Activated CD8-positive, alpha-beta T cell treated with anti-CD3 and anti-CD28 coated beads, Interleukin-2, amount 10 ng/mL, durations not matched to agents 7 days and 5 days (primary cell): ENCODE results near the gene POLD4. TPM values are rescaled to one million over a fixed set of nuclear protein-coding genes. Genes with fewer than 3 reads are reported as not detected.
"Not testable (repeated sequence)": the region's sequence is repeated elsewhere in the genome, so short reads cannot be mapped to it uniquely, and the experiment has no call there.

Source experiments
- ATAC-seq: fragments of 150-1000 bp; cut with Tn5 transposase; one replicate; pipeline ENCODE4 v1.10.0; 2021; ENCODE audit warnings: moderate library complexity
- CTCF ChIA-PET: fragments of 350-600 bp; sonication (Branson Sonifier 250); formaldehyde crosslinking; loops from one replicate; lab custom pipeline; 2021; ENCODE audit warnings: antibody characterized with exemption; lab: Charles Lee
- POLR2A ChIA-PET: fragments of 350-600 bp; sonication (Branson Sonifier 250); formaldehyde crosslinking; loops from one replicate; lab custom pipeline; 2021; ENCODE audit warnings: antibody characterized with exemption; lab: Charles Lee
- DNase-seq: peaks from one replicate; pipeline ENCODE4 v3.0.0-alpha.2; 2020
- H3K27ac Mint-ChIP-seq: one replicate; pipeline ENCODE4 v1.8.0; 2021; ENCODE audit warnings: mild to moderate bottlenecking, mixed read lengths
- H3K27me3 Mint-ChIP-seq: one replicate; pipeline ENCODE4 v1.8.0; 2021; ENCODE audit warnings: low read depth, mixed read lengths
- H3K36me3 Mint-ChIP-seq: one replicate; pipeline ENCODE4 v1.8.0; 2021; ENCODE audit warnings: low read depth, mixed read lengths
- H3K4me1 Mint-ChIP-seq: one replicate; pipeline ENCODE4 v1.8.0; 2021; ENCODE audit warnings: low read depth, mixed read lengths
- H3K4me3 Mint-ChIP-seq: one replicate; pipeline ENCODE4 v1.8.0; 2021; ENCODE audit warnings: mild to moderate bottlenecking, mixed read lengths
- H3K9me3 Mint-ChIP-seq: one replicate; pipeline ENCODE4 v1.8.0; 2022; ENCODE audit warnings: mixed read lengths; ENCODE audit not compliant: insufficient read depth
- total RNA-seq, 2 experiments: library from RNA; stranded (reverse); gene quantifications; one replicate each; pipeline ENCODE4 v1.2.3, GENCODE V29; 2021

Gene POLD4
- 10 to 100 TPM; 53.2 to 56.7 TPM for total RNA-seq

DNA sequence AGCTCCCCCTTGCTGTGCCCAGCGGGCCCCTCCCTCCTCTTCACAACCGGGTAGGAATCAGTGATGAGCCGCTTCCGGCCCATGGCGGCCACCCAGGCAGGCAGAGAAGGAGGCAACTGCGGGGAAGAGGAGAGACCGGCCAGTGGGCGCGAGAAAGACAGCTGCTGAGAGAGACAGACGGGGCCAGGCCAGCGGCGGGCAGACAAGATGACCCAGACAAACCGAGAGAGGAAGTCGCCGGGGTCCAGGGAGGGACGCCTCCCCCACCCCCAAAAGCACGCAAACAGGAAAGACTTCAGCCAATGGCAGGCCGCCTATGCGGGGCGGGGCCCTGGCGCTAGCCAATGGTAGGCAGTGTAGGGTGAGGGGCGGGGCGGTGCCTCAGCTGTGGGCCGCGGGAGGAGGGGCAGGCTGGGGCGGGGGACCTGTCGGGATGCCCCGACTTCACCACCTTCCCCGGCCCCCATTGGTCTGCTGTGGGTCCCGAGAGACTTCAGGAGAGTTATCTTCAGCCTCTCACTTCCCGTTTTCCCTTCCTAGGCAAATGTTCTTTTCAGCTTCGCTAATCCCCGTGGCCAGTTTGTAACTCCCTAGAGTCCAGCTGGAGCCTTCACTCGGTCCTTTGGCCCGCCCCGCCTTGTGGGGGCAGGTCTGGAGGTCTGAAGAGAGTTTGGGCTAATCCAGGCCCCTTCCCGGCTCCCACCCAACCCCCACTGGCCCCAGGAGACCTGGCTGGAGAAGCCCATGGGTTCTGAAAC lies at the start of gene POLD4:
Gene POLD4, minus strand, starts transcription at position 230 of the 758 bp plus-strand sequence. Its CDS starts 147 bp downstream, at position 83.
- no peaks in the 10 kb centered on the region for H3K9me3 Mint-ChIP-seq
- CTCF ChIA-PET, result interaction anchor here (0.9 to 18.4 kb wide), 20 partner anchors 10 to 273 kb away, joined by 3 to 998 read pairs (median 5); partner anchors contain the start of genes CLCF1, PPP1CA, PTPRCAP and RAD9A
- ATAC-seq (peak; percentile 92), DNase-seq (peak; percentile 96)
- POLR2A ChIA-PET, result interaction anchor here (0.6 to 2.8 kb wide), 36 partner anchors 9 to 510 kb away, joined by 3 to 28 read pairs (median 5); partner anchors contain the start of genes ANKRD13D, CLCF1, PPP1CA and PTPRCAP
- H3K27me3 Mint-ChIP-seq, result peaks cover 12% of the 10 kb centered on the region
- H3K27ac Mint-ChIP-seq, result peak within 1 kb of the TSS; percentile 99
- H3K4me1 Mint-ChIP-seq, result peaks cover 42% of the 10 kb centered on the region
- H3K36me3 Mint-ChIP-seq, result peaks cover 8% of the 10 kb centered on the region
- peak within 1 kb of the TSS; percentile 93 for H3K4me3 Mint-ChIP-seq

GRCh38 chr11:67403085-67403484 lies 49.7 kb upstream of the POLD4 start:
- H3K4me3 Mint-ChIP-seq, result peak overlapping the region; percentile 92
- H3K27me3 Mint-ChIP-seq, ATAC-seq, DNase-seq, H3K9me3 Mint-ChIP-seq: not testable (repeated sequence)
- ChIA-PET CTCF (interaction anchor here (0.7 to 5.7 kb wide), 9 partner anchors 9 to 211 kb away, joined by 3 to 73 read pairs (median 6); partner anchors contain the start of genes POLD4, PTPRCAP and RAD9A), POLR2A (interaction anchor here (0.6 to 6.9 kb wide), 11 partner anchors 9 to 212 kb away, joined by 3 to 109 read pairs (median 27); partner anchors contain the start of genes POLD4, PTPRCAP, RAD9A and RPS6KB2)
- peaks cover 68% of the 10 kb centered on the region for H3K36me3 Mint-ChIP-seq
- peaks cover 66% of the 10 kb centered on the region for H3K4me1 Mint-ChIP-seq
- peak overlapping the region; percentile 93 for H3K27ac Mint-ChIP-seq

- Mint-ChIP-seq H3K4me3 (peak overlapping the region; percentile 62), H3K36me3 (peaks cover 68% of the 10 kb centered on the region), H3K4me1 (peaks cover 66% of the 10 kb centered on the region), H3K27ac (peak overlapping the region; percentile 93)
- ChIA-PET CTCF (interaction anchor here (0.8 to 5.7 kb wide), 25 partner anchors 11 to 228 kb away, joined by 3 to 73 read pairs (median 5); partner anchors contain the start of genes AIP, CDK2AP2, GSTP1 and NUDT8), POLR2A (interaction anchor here (0.6 to 6.9 kb wide), 16 partner anchors 10 to 140 kb away, joined by 3 to 109 read pairs (median 7); partner anchors contain the start of genes AIP, CDK2AP2, PITPNM1 and POLD4)
- H3K27me3 Mint-ChIP-seq, ATAC-seq, H3K9me3 Mint-ChIP-seq: not testable (repeated sequence)
- DNase-seq, result peak; percentile 20
Measured at GRCh38 chr11:67402192-67402839, 49.0 kb upstream of the POLD4 start.

DNA sequence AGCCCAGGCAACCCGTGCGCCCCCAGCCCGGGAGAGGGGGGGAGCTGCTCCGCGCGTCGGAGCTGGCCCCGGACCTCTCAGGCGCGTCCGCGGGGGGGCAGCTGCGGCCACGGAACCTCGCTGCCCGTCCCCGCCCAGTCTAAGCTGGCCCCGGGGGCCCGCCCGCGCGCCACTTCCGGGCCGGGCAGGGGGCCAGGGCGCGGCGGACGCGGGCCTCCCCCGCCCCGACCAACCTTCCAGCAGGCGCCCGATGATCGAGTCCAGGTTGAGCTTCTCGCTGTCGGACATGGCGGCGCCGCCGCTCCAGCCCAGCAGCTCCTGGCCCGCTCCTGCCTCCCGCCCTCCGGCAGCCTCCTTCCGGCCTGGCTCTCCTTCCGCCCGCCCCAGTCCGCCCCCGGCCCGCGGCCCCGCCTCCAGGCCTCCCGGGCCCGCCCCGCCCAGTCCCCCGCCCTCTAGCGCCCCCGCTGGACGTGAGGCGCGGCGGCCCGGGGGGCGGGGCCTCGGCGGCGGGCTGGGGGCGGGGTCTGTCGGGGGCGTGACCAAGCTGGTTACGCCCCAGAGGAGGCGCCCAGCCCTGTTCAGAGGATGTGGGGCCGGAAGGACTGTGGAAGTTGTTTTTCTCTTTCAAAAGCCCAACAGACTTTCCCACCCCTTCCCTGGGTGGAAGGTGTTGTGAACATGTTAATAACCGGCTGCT lies 48.3 kb upstream of the POLD4 start, which contains the start of gene PPP1CA:
Gene PPP1CA, minus strand, starts transcription at position 364 of the 697 bp plus-strand sequence. Its CDS starts 76 bp downstream, at position 288.
- Mint-ChIP-seq H3K4me3 (peak within 1 kb of the TSS; percentile 90), H3K36me3 (peaks cover 67% of the 10 kb centered on the region), H3K4me1 (peaks cover 65% of the 10 kb centered on the region), H3K27me3 (no peaks in the 10 kb centered on the region), H3K9me3 (no peaks in the 10 kb centered on the region), H3K27ac (peak within 1 kb of the TSS; percentile 93)
- DNase-seq (peak; percentile 92), ATAC-seq (peak; percentile 74)
- ChIA-PET CTCF (interaction anchor here (0.6 to 5.7 kb wide), 29 partner anchors 10 to 228 kb away, joined by 3 to 73 read pairs (median 5); partner anchors contain the start of genes AIP, CDK2AP2, GSTP1 and NUDT8), POLR2A (interaction anchor here (0.6 to 6.9 kb wide), 16 partner anchors 10 to 140 kb away, joined by 3 to 109 read pairs (median 7); partner anchors contain the start of genes AIP, CDK2AP2, PITPNM1 and POLD4)

- Mint-ChIP-seq H3K27ac (peak overlapping the region; percentile 86), H3K4me1 (peaks cover 65% of the 10 kb centered on the region)
- ATAC-seq, result no peak
Measured at GRCh38 chr11:67400942-67401494, 47.7 kb upstream of the POLD4 start.

DNA sequence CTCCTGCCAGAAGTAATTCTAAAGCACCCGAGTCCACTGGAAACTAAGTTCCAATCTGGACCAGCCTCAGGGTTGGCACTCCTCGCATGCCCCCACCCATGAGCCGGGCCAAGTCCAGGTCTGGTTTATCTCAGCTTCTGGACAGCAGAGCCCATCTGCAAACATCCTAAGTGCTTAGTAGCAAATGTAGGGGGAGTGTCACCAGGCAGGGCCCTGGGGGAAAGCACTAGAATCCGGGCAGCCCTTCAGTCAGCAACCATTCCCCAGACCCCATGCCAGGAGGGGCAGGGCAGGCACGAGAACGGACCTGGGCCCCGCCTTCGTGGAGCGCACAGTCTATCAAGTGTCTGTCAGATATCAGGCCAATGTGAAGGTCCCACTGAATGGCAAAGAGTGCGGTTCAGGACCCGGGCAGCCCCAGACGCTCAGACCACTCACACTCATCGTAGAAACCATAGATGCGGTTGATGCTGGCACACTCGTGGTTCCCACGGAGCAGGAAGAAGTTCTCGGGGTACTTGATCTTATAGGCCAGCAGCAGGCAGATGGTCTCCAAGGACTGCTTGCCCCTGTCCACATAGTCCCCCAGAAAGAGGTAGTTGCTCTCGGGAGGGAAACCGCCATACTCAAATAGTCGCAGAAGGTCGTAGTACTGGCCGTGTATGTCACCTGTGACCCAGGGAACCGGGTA lies 47.0 kb upstream of the POLD4 start:
- DNase-seq (no peak), ATAC-seq (no peak)
- ChIA-PET POLR2A (interaction anchor here (0.6 to 6.9 kb wide), 11 partner anchors 9 to 161 kb away, joined by 3 to 109 read pairs (median 27); partner anchors contain the start of genes CDK2AP2, POLD4, PTPRCAP and RAD9A), CTCF (interaction anchor here (0.8 to 5.7 kb wide), 15 partner anchors 9 to 184 kb away, joined by 3 to 73 read pairs (median 9); partner anchors contain the start of genes AIP, GSTP1, PITPNM1 and POLD4)
- Mint-ChIP-seq H3K4me1 (peaks cover 64% of the 10 kb centered on the region), H3K36me3 (peaks cover 64% of the 10 kb centered on the region), H3K27me3 (no peaks in the 10 kb centered on the region), H3K4me3 (peak overlapping the region; percentile 90), H3K9me3 (no peaks in the 10 kb centered on the region), H3K27ac (peak overlapping the region; percentile 86)

More at GRCh38 chr11:67400942-67401494, 47.7 kb upstream of the POLD4 start:
- Mint-ChIP-seq H3K27me3 (no peaks in the 10 kb centered on the region), H3K4me3 (peak overlapping the region; percentile 90), H3K36me3 (peaks cover 66% of the 10 kb centered on the region), H3K9me3 (no peaks in the 10 kb centered on the region)
- no peak for DNase-seq
- CTCF ChIA-PET, result interaction anchor here (0.6 to 5.7 kb wide), 28 partner anchors 9 to 229 kb away, joined by 3 to 73 read pairs (median 5); partner anchors contain the start of genes AIP, CDK2AP2, GSTP1 and NUDT8
- POLR2A ChIA-PET, result interaction anchor here (1.0 to 6.9 kb wide), 13 partner anchors 10 to 139 kb away, joined by 3 to 109 read pairs (median 8); partner anchors contain the start of genes CDK2AP2, POLD4, PTPRCAP and RAD9A

- peaks cover 68% of the 10 kb centered on the region for H3K4me1 Mint-ChIP-seq
- peak overlapping the region; percentile 64 for H3K27ac Mint-ChIP-seq
- no peak for DNase-seq
- POLR2A ChIA-PET, result interaction anchor here (3.2 to 6.9 kb wide), 2 partner anchors 38 to 39 kb away, joined by 11 to 109 read pairs; partner anchors contain the start of gene PTPRCAP
- H3K4me3 Mint-ChIP-seq, result peak overlapping the region; percentile 40
- H3K9me3 Mint-ChIP-seq, result no peaks in the 10 kb centered on the region
- H3K36me3 Mint-ChIP-seq, result peaks cover 59% of the 10 kb centered on the region
- CTCF ChIA-PET, result interaction anchor here (0.8 to 31.4 kb wide), 4 partner anchors 17 to 53 kb away, joined by 4 to 998 read pairs (median 20); partner anchors contain the start of gene POLD4
- no peaks in the 10 kb centered on the region for H3K27me3 Mint-ChIP-seq
- no peak for ATAC-seq
Measured at GRCh38 chr11:67398661-67399563, 45.6 kb upstream of the POLD4 start.

GRCh38 chr11:67397986-67398660 lies 44.8 kb upstream of the POLD4 start:
- DNase-seq (no peak), ATAC-seq (no peak)
- CTCF ChIA-PET, result interaction anchor here (0.7 to 31.4 kb wide), 3 partner anchors 16 to 41 kb away, joined by 3 to 998 read pairs (median 7); partner anchors contain the start of gene POLD4

More at GRCh38 chr11:67397986-67398660, 44.8 kb upstream of the POLD4 start:
- peak overlapping the region; percentile 89 for H3K27ac Mint-ChIP-seq
- POLR2A ChIA-PET, result interaction anchor here (0.6 to 3.2 kb wide), 4 partner anchors 11 to 422 kb away, joined by 3 to 11 read pairs (median 4); partner anchors contain the start of gene PTPRCAP
- peaks cover 63% of the 10 kb centered on the region for H3K36me3 Mint-ChIP-seq
- peaks cover 70% of the 10 kb centered on the region for H3K4me1 Mint-ChIP-seq
- no peaks in the 10 kb centered on the region for H3K27me3 Mint-ChIP-seq
- no peaks in the 10 kb centered on the region for H3K9me3 Mint-ChIP-seq
- peak overlapping the region; percentile 63 for H3K4me3 Mint-ChIP-seq
